SK-N-SH (cell line): Measurements from ENCODE around the gene AHSP. TPM values are rescaled to one million over a fixed set of nuclear protein-coding genes. Genes with fewer than 3 reads are reported as not detected.

Experiments used
- polyA plus RNA-seq, 3 experiments: library from polyadenylated mRNA; depleted of rRNA; stranded (reverse); fragments of >200 nt; gene quantifications; 2 replicates each; pipeline ENCODE4 v1.2.3, GENCODE V29; 2012

Gene AHSP
- polyA plus RNA-seq, 1 of the 3 experiments (the other 2 are of a cell fraction), result not detected

Other genes with a start within 250 kb of the AHSP start
- gene ITGAX, start 172.7 kb upstream of the AHSP start, polyA plus RNA-seq (2012; rRNA removed), result 0.44 and 0.66 TPM in 2 replicates
- not detected in 2 replicates for gene ITGAD, start 134.6 kb upstream of the AHSP start, polyA plus RNA-seq (2012; rRNA removed)
- gene COX6A2, start 99.5 kb upstream of the AHSP start, polyA plus RNA-seq (2012; rRNA removed), result not detected in 2 replicates
- gene ZNF843, start 85.1 kb upstream of the AHSP start, polyA plus RNA-seq (2012; rRNA removed), result 0.45 and 0.61 TPM in 2 replicates
- gene ARMC5, start 68.4 kb upstream of the AHSP start, polyA plus RNA-seq (2012; rRNA removed), result 7.0 and 8.9 TPM in 2 replicates
- gene TGFB1I1, start 55.7 kb upstream of the AHSP start, polyA plus RNA-seq (2012; rRNA removed), result 29.7 and 30.4 TPM in 2 replicates
- gene SLC5A2, start 44.8 kb upstream of the AHSP start, polyA plus RNA-seq (2012; rRNA removed), result 0.31 and 0.58 TPM in 2 replicates
- 36.5 and 46.8 TPM in 2 replicates for gene RUSF1, start 19.5 kb upstream of the AHSP start, polyA plus RNA-seq (2012; rRNA removed)